Measurements from ENCODE around the gene DNAH17. TPM values are rescaled to one million over a fixed set of nuclear protein-coding genes. Genes with fewer than 3 reads are reported as not detected.

DNAH17 gene
- total RNA-seq, 1 donor from 2014 or later, result not detected

Other genes with a start within 250 kb of the DNAH17 start
- 66.1 TPM for gene SOCS3, start 217.3 kb downstream of the DNAH17 start, total RNA-seq
- 73.2 TPM for gene PGS1, start 198.7 kb downstream of the DNAH17 start, total RNA-seq
- 55.6 TPM for gene CYTH1, start 204.9 kb upstream of the DNAH17 start, total RNA-seq